HepG2 (cell line): ENCODE data around the gene CDV3. TPM values are rescaled to one million over a fixed set of nuclear protein-coding genes. Genes with fewer than 3 reads are reported as not detected.

Source experiments
- ATAC-seq: fragments of 200-7000 bp; cut with Tn5 transposase; 3 replicates; pipeline ENCODE4 v1.9.1; 2020; ENCODE audit warnings: mild to moderate bottlenecking, moderate library complexity
- BruUV-seq: library from RNA; stranded (reverse); fragments of 400-500 nt; replicated peaks from 2 replicates; lab custom pipeline; 2021; lab: Mats Ljungman, UMichigan
- CTCF ChIA-PET: fragments of 300-600 bp; formaldehyde crosslinking; extraction: SDS; loops from one replicate; lab custom pipeline; 2021; ENCODE audit warnings: low total read pairs, inconsistent platforms, low intra/inter-chr PET ratio; lab: Yijun Ruan, JAX
- POLR2A ChIA-PET: fragments of 350-600 bp; sonication (Branson Sonifier 250); formaldehyde crosslinking; loops from one replicate; lab custom pipeline; 2020; ENCODE audit warnings: antibody characterized with exemption, inconsistent platforms; lab: Yijun Ruan, JAX
- DNase-seq: peaks from one replicate; pipeline ENCODE4 v3.0.0-alpha.2; 2015; ENCODE audit warnings: low spot score
- FAIRE-seq: peaks from 3 replicates; lab custom pipeline; 2011; peaks lifted over from hg19 to GRCh38; lab: Jason Lieb, UNC
- H2AFZ ChIP-seq: one replicate; pipeline ENCODE4 v1.6.1; 2011; ENCODE audit warnings: low read length, inconsistent platforms
- H3K27ac ChIP-seq: fragments of 300-600 bp; 3 replicates; pipeline ENCODE4 v1.8.0; 2011; ENCODE audit warnings: mixed run types, mild to moderate bottlenecking, mixed read lengths, low read length, inconsistent platforms; ENCODE audit not compliant: insufficient read depth; ENCODE audit errors: extremely low read length
- H3K27me3 ChIP-seq, 2 experiments: fragments of 200-600 bp in 1 of 2; 2 replicates in 1 of 2; 3 replicates in 1 of 2; pipeline versions ENCODE4 v1.6.0 to v1.8.0; 2011; ENCODE audit warnings: low read length in 2 of 2, mild to moderate bottlenecking in 2 of 2, moderate library complexity in 2 of 2, inconsistent platforms in 1 of 2; ENCODE audit not compliant: insufficient read depth in 2 of 2, control insufficient read depth in 1 of 2
- H3K36me3 ChIP-seq, 2 experiments: fragments of 200-600 bp in 1 of 2; replicated peaks in 1 of 2; 2 replicates in 1 of 2; 3 replicates in 1 of 2; pipeline versions ENCODE4 v1.5.1 to v1.8.0; 2011; ENCODE audit warnings: low read length in 2 of 2, inconsistent platforms in 1 of 2; ENCODE audit not compliant: insufficient read depth in 2 of 2, control insufficient read depth in 1 of 2
- H3K4me1 ChIP-seq: 2 replicates; pipeline ENCODE4 v1.5.1; 2012; ENCODE audit warnings: low read length, inconsistent platforms; ENCODE audit not compliant: insufficient read depth
- H3K4me2 ChIP-seq: 2 replicates; pipeline ENCODE4 v1.6.0; 2011; ENCODE audit warnings: low read depth, low read length, inconsistent platforms
- H3K4me3 ChIP-seq, 3 experiments: fragments of 200-600 bp in 1 of 3; sonication (generic), shearing (Covaris generic) in 1 of 3; replicated peaks in 1 of 3; 2 replicates each; pipeline ENCODE4 v1.5.1; 2011 to 2016; ENCODE audit warnings: low read length in 3 of 3, inconsistent platforms in 2 of 3, low read depth in 2 of 3, mild to moderate bottlenecking in 2 of 3, control low read depth in 1 of 3, mixed read lengths in 1 of 3; ENCODE audit not compliant: insufficient read depth in 1 of 3
- H3K79me2 ChIP-seq: one replicate; pipeline ENCODE4 v1.6.1; 2011; ENCODE audit warnings: low read length, inconsistent platforms; ENCODE audit not compliant: insufficient read depth
- H3K9ac ChIP-seq: 2 replicates; pipeline ENCODE4 v1.6.0; 2011; ENCODE audit warnings: mild to moderate bottlenecking, low read depth, low read length, inconsistent platforms; ENCODE audit not compliant: insufficient read depth
- H3K9me3 ChIP-seq: 2 replicates; pipeline ENCODE4 v1.5.1; 2012; ENCODE audit warnings: mild to moderate bottlenecking, low read length
- H4K20me1 ChIP-seq: 2 replicates; pipeline ENCODE4 v1.6.0; 2011; ENCODE audit warnings: inconsistent platforms, mild to moderate bottlenecking, low read length, moderate library complexity; ENCODE audit not compliant: insufficient read depth
- EHMT2 ChIP-seq: fragments of 200-600 bp; sonication (generic); IDR thresholded peaks from 2 replicates; pipeline ENCODE4 v1.7.0; 2017; ENCODE audit warnings: antibody characterized with exemption, low read depth, low read length, borderline replicate concordance
- NCOA5 ChIP-seq: sonication (generic); formaldehyde crosslinking; IDR thresholded peaks from 2 replicates; pipeline ENCODE4 v1.4.0; 2020; ENCODE audit warnings: missing genetic modification reagents
- NPAS2 ChIP-seq: sonication (generic); formaldehyde crosslinking; IDR thresholded peaks from 2 replicates; pipeline ENCODE4 v1.8.0; 2022; ENCODE audit warnings: mild to moderate bottlenecking, missing genetic modification reagents, borderline replicate concordance
- RFXANK ChIP-seq: IDR thresholded peaks from 2 replicates; pipeline ENCODE4 v1.6.1; 2016
- SNAPC2 ChIP-seq: sonication (generic); formaldehyde crosslinking; IDR thresholded peaks from 2 replicates; pipeline ENCODE4 v1.8.1; 2022; ENCODE audit warnings: mild to moderate bottlenecking, missing genetic modification reagents
- YEATS4 ChIP-seq: sonication (generic); formaldehyde crosslinking; IDR thresholded peaks from 2 replicates; pipeline ENCODE4 v1.4.0; 2020; ENCODE audit warnings: missing genetic modification reagents, borderline replicate concordance
- YY1 ChIP-seq: IDR thresholded peaks from 2 replicates; pipeline ENCODE4 v1.6.1; 2011; ENCODE audit warnings: low read length, low read depth, moderate library complexity, mild to moderate bottlenecking; ENCODE audit not compliant: insufficient read depth, insufficient replicate concordance
- ZFYVE20 ChIP-seq: sonication (generic); formaldehyde crosslinking; IDR thresholded peaks from 2 replicates; pipeline ENCODE4 v1.8.0; 2023; ENCODE audit warnings: low read depth, mild to moderate bottlenecking, moderate library complexity, missing genetic modification reagents, borderline replicate concordance
- ZNF205 ChIP-seq: IDR thresholded peaks from 2 replicates; pipeline ENCODE4 v1.6.1; 2018; ENCODE audit warnings: missing biosample characterization, missing genetic modification reagents
- ZNF224 ChIP-seq: sonication (generic); formaldehyde crosslinking; IDR thresholded peaks from 2 replicates; pipeline ENCODE4 v1.5.0; 2020; ENCODE audit warnings: mild to moderate bottlenecking, missing genetic modification reagents
- ZNF430 ChIP-seq: sonication (generic); formaldehyde crosslinking; IDR thresholded peaks from 2 replicates; pipeline ENCODE4 v1.9.0; 2021; ENCODE audit warnings: mild to moderate bottlenecking, missing genetic modification reagents
- ZNF7 ChIP-seq: IDR thresholded peaks from 2 replicates; pipeline ENCODE4 v1.6.1; 2016; ENCODE audit warnings: missing biosample characterization, missing genetic modification reagents
- ZNF782 ChIP-seq: sonication (generic); formaldehyde crosslinking; IDR thresholded peaks from 2 replicates; pipeline ENCODE4 v1.4.0; 2020; ENCODE audit warnings: missing genetic modification reagents, mild to moderate bottlenecking, borderline replicate concordance
- ZSCAN25 ChIP-seq: sonication (generic); formaldehyde crosslinking; IDR thresholded peaks from 2 replicates; pipeline ENCODE4 v1.8.0; 2022; ENCODE audit warnings: mild to moderate bottlenecking, missing genetic modification reagents
- WGBS: methylation state at CpG from one replicate; pipeline ENCODE4 v1.1.6; 2017; ENCODE audit warnings: low lambda C conversion rate; 5-methylcytosine and 5-hydroxymethylcytosine counted together
- in situ Hi-C: cut with HindIII; loops from 2 replicates; pipeline ENCODE4 v1.10.0; 2017; ENCODE audit warnings: low pct_unique_long_range_greater_than_20kb; ENCODE audit not compliant: extremely low pct_ligation_motif_present
- intact Hi-C: fragments of 100-400 bp; cut with micrococcal nuclease; formaldehyde crosslinking; loops from one replicate; pipeline ENCODE4 v1.10.0; 2022; ENCODE audit not compliant: unreplicated experiment
- polyA plus RNA-seq, 8 experiments: library from polyadenylated mRNA; depleted of rRNA in 3 of 8; stranded (reverse) in 7 of 8; unstranded in 1 of 8; fragments of >200 nt; fragmentation: Illumina TruSeq in 4 of 8; extraction: Trizol in 4 of 8; gene quantifications; 2 replicates each; pipeline versions ENCODE4 v1.2.1 to v1.2.3, GENCODE V29; 2011 to 2016; ENCODE audit warnings: low read depth in 4 of 8, missing spikeins in 1 of 8, mixed read lengths in 1 of 8; ENCODE audit not compliant: insufficient read depth in 1 of 8
- total RNA-seq, 5 experiments: library from RNA; depleted of rRNA; stranded (reverse); fragments of >200 nt; fragmentation: Illumina TruSeq; extraction: Trizol; gene quantifications; 2 replicates each; pipeline ENCODE4 v1.2.3, GENCODE V29; 2016; ENCODE audit warnings: low read depth in 1 of 5
- TF ChIP-seq, protein P1 (sequence below): sonication (generic); formaldehyde crosslinking; IDR thresholded peaks from 2 replicates; pipeline ENCODE4 v1.5.0; 2020; ENCODE audit warnings: mild to moderate bottlenecking, missing genetic modification reagents, borderline replicate concordance
- TF ChIP-seq, protein P2 (sequence below): sonication (generic); formaldehyde crosslinking; IDR thresholded peaks from 2 replicates; pipeline ENCODE4 v1.8.0; 2022; ENCODE audit warnings: mild to moderate bottlenecking, missing genetic modification reagents; ENCODE audit not compliant: insufficient replicate concordance

Gene CDV3
- total and polyA plus RNA-seq, 2 of the 13 experiments (the other 11 are each of a cell fraction or from before 2014, with no cell fraction given), result 46.6 to 145 TPM

DNA sequence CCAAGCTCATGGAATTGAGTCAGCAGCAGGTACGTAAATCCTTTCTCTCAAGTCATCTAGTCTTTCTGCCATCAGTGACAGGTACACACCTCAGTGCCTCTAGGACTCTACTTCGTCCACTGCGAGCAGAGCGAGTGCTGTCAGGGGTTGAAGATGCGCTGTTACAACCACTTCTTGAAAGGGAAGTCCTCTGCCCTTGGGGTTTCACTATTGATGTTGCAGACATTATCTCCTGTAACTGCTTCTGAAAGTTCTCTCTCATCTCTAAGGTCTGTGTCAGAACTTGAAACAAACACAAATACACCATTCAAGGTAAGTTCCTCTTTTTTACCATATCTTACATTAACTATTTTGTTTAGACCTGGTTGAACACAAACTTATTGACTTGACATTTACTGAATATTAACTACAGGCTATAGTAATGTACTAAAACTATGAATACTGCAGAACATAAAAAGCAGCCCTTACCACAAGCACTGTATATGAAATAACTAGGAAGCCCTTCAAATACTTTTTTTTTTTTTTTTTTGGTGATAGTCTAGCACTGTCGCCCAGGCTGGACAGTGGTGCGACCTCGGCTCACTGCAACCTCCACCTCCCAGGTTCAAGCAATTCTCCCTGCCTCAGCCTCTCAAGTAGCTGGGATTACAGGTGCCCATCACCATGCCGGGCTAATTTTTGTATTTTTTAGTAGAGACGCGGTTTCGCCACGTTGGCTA is 46.7 kb downstream of the CDV3 start:
- H3K9ac ChIP-seq, result no peak overlapping the region
- H3K4me1 ChIP-seq, result no peaks in the 10 kb centered on the region
- ATAC-seq (no peak), DNase-seq (no peak), FAIRE-seq (no peak)
- no peaks in the 10 kb centered on the region for H3K9me3 ChIP-seq
- 97% methylated on average over 13 of the region's 13 CpGs for WGBS
- H3K36me3 ChIP-seq, result peaks cover 11 to 59% of the 10 kb centered on the region in 2 experiments
- in situ Hi-C loops (no loop called here), intact Hi-C loops (no loop called here)
- H3K27ac ChIP-seq, result no peak overlapping the region
- no peaks in the 10 kb centered on the region for H3K27me3 ChIP-seq
- H2AFZ ChIP-seq, result no peak overlapping the region
- H4K20me1 ChIP-seq, result no peaks in the 10 kb centered on the region
- H3K4me3 ChIP-seq, result no peak overlapping the region
- no peak overlapping the region for H3K4me2 ChIP-seq
- CTCF ChIA-PET, result no interaction called here
- no TSS peak for BruUV-seq
- POLR2A ChIA-PET, result no interaction called here
- H3K79me2 ChIP-seq, result no peaks in the 10 kb centered on the region
- TF ChIP-seq, protein P1, sequence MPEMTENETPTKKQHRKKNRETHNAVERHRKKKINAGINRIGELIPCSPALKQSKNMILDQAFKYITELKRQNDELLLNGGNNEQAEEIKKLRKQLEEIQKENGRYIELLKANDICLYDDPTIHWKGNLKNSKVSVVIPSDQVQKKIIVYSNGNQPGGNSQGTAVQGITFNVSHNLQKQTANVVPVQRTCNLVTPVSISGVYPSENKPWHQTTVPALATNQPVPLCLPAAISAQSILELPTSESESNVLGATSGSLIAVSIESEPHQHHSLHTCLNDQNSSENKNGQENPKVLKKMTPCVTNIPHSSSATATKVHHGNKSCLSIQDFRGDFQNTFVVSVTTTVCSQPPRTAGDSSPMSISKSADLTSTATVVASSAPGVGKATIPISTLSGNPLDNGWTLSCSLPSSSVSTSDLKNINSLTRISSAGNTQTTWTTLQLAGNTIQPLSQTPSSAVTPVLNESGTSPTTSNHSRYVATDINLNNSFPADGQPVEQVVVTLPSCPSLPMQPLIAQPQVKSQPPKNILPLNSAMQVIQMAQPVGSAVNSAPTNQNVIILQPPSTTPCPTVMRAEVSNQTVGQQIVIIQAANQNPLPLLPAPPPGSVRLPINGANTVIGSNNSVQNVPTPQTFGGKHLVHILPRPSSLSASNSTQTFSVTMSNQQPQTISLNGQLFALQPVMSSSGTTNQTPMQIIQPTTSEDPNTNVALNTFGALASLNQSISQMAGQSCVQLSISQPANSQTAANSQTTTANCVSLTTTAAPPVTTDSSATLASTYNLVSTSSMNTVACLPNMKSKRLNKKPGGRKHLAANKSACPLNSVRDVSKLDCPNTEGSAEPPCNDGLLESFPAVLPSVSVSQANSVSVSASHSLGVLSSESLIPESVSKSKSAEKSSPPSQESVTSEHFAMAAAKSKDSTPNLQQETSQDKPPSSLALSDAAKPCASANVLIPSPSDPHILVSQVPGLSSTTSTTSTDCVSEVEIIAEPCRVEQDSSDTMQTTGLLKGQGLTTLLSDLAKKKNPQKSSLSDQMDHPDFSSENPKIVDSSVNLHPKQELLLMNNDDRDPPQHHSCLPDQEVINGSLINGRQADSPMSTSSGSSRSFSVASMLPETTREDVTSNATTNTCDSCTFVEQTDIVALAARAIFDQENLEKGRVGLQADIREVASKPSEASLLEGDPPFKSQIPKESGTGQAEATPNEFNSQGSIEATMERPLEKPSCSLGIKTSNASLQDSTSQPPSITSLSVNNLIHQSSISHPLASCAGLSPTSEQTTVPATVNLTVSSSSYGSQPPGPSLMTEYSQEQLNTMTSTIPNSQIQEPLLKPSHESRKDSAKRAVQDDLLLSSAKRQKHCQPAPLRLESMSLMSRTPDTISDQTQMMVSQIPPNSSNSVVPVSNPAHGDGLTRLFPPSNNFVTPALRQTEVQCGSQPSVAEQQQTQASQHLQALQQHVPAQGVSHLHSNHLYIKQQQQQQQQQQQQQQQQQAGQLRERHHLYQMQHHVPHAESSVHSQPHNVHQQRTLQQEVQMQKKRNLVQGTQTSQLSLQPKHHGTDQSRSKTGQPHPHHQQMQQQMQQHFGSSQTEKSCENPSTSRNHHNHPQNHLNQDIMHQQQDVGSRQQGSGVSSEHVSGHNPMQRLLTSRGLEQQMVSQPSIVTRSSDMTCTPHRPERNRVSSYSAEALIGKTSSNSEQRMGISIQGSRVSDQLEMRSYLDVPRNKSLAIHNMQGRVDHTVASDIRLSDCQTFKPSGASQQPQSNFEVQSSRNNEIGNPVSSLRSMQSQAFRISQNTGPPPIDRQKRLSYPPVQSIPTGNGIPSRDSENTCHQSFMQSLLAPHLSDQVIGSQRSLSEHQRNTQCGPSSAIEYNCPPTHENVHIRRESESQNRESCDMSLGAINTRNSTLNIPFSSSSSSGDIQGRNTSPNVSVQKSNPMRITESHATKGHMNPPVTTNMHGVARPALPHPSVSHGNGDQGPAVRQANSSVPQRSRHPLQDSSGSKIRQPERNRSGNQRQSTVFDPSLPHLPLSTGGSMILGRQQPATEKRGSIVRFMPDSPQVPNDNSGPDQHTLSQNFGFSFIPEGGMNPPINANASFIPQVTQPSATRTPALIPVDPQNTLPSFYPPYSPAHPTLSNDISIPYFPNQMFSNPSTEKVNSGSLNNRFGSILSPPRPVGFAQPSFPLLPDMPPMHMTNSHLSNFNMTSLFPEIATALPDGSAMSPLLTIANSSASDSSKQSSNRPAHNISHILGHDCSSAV (CRISPR knock-in tag), result no peak
- TF ChIP-seq NPAS2 (CRISPR knock-in tag) (no peak), ZNF430 (CRISPR knock-in tag) (no peak), YY1 (no peak), ZSCAN25 (CRISPR knock-in tag) (no peak), SNAPC2 (no peak), NCOA5 (no peak), ZNF7 (no peak), ZNF782 (CRISPR knock-in tag) (no peak), RFXANK (no peak), ZNF224 (CRISPR knock-in tag) (no peak), ZFYVE20 (CRISPR knock-in tag) (no peak), EHMT2 (no peak), ZNF205 (CRISPR knock-in tag) (no peak), YEATS4 (no peak)
- TF ChIP-seq, protein P2, sequence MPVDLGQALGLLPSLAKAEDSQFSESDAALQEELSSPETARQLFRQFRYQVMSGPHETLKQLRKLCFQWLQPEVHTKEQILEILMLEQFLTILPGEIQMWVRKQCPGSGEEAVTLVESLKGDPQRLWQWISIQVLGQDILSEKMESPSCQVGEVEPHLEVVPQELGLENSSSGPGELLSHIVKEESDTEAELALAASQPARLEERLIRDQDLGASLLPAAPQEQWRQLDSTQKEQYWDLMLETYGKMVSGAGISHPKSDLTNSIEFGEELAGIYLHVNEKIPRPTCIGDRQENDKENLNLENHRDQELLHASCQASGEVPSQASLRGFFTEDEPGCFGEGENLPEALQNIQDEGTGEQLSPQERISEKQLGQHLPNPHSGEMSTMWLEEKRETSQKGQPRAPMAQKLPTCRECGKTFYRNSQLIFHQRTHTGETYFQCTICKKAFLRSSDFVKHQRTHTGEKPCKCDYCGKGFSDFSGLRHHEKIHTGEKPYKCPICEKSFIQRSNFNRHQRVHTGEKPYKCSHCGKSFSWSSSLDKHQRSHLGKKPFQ (CRISPR knock-in tag), result no peak
